Upper lobe of left lung (tissue), 4 donors: ENCODE data around the gene CENPU.

ENCODE experiments used
- CTCF ChIP-seq, 6 experiments: fragments of 450-650 bp in 4 of 6; fragments of 200-600 bp in 2 of 6; sonication (generic) in 2 of 6; IDR thresholded peaks; one replicate each; pipeline ENCODE4 v1.5.1; 2016 to 2019; ENCODE audit warnings: antibody characterized with exemption in 6 of 6
- POLR2A ChIP-seq, 4 donors: fragments of 450-650 bp; IDR thresholded peaks; one replicate each; pipeline ENCODE4 v1.5.1; 2016 to 2017; ENCODE audit warnings: antibody characterized with exemption in 4 of 4, mild to moderate bottlenecking in 2 of 4

GRCh38 chr4:184713887-184714286 lies 20.0 kb downstream of the CENPU start:
- TF ChIP-seq CTCF (IDR thresholded peaks at IDR 0.05) (no peak), POLR2A (IDR thresholded peaks at IDR 0.05) (no peak)
